Liver (tissue), 9 donors: Measurements from ENCODE around the gene RASL11B. TPM values are rescaled to one million over a fixed set of nuclear protein-coding genes. Genes with fewer than 3 reads are reported as not detected.

Source experiments
- DNase-seq: peaks from one replicate; pipeline ENCODE4 v3.0.0-alpha.2; 2017; ENCODE audit warnings: low spot score
- H3K27ac ChIP-seq, 2 donors: one replicate each; pipeline ENCODE4 v1.7.0; 2013; ENCODE audit warnings: inconsistent platforms in 2 of 2, low read length in 2 of 2, control low read depth in 1 of 2, low read depth in 1 of 2, mild to moderate bottlenecking in 1 of 2
- H3K27me3 ChIP-seq, 4 donors: one replicate each; pipeline versions ENCODE4 v1.6.1 to v1.7.0; 2013; ENCODE audit warnings: low read length in 3 of 4, inconsistent platforms in 1 of 4, mild to moderate bottlenecking in 1 of 4, moderate library complexity in 1 of 4; ENCODE audit not compliant: control insufficient read depth in 4 of 4, insufficient read depth in 4 of 4
- H3K36me3 ChIP-seq, 4 donors: one replicate each; pipeline versions ENCODE4 v1.6.1 to v1.7.0; 2013; ENCODE audit warnings: low read length in 3 of 4, mild to moderate bottlenecking in 3 of 4, low read depth in 1 of 4, moderate library complexity in 1 of 4; ENCODE audit not compliant: control insufficient read depth in 4 of 4, insufficient read depth in 3 of 4
- H3K4me1 ChIP-seq, 4 donors: one replicate each; pipeline versions ENCODE4 v1.6.1 to v1.7.0; 2013; ENCODE audit warnings: low read length in 3 of 4, mild to moderate bottlenecking in 3 of 4, moderate library complexity in 1 of 4; ENCODE audit not compliant: control insufficient read depth in 4 of 4, insufficient read depth in 4 of 4
- H3K4me3 ChIP-seq, 3 donors: one replicate each; pipeline versions ENCODE4 v1.6.1 to v1.7.0; 2013; ENCODE audit warnings: low read length in 3 of 3, control low read depth in 1 of 3, low read depth in 1 of 3, mild to moderate bottlenecking in 1 of 3
- H3K9ac ChIP-seq, 2 donors: one replicate each; pipeline ENCODE4 v1.7.0; 2013; ENCODE audit warnings: low read length in 2 of 2, mild to moderate bottlenecking in 2 of 2, moderate library complexity in 2 of 2, control low read depth in 1 of 2, low read depth in 1 of 2
- H3K9me3 ChIP-seq, 4 donors: one replicate each; pipeline versions ENCODE4 v1.6.1 to v1.7.0; 2013; ENCODE audit warnings: low read length in 3 of 4; ENCODE audit not compliant: control insufficient read depth in 4 of 4
- EGR1 ChIP-seq, 2 donors: IDR thresholded peaks; 2 replicates each; pipeline ENCODE4 v1.6.1; 2016 to 2018; ENCODE audit warnings: antibody characterized with exemption in 2 of 2, low read depth in 2 of 2
- FOXA1 ChIP-seq: IDR thresholded peaks from 2 replicates; pipeline ENCODE4 v1.6.1; 2016; ENCODE audit warnings: antibody characterized with exemption
- HNF4G ChIP-seq: IDR thresholded peaks from 2 replicates; pipeline ENCODE4 v1.6.1; 2016; ENCODE audit warnings: antibody characterized with exemption
- JUND ChIP-seq, 2 donors: IDR thresholded peaks; 2 replicates each; pipeline ENCODE4 v1.6.1; 2016; ENCODE audit warnings: antibody characterized with exemption in 2 of 2
- NR2F2 ChIP-seq: IDR thresholded peaks from 2 replicates; pipeline ENCODE4 v1.6.1; 2016; ENCODE audit warnings: antibody characterized with exemption
- RAD21 ChIP-seq, 2 donors: IDR thresholded peaks; 2 replicates each; pipeline ENCODE4 v1.6.1; 2016; ENCODE audit warnings: antibody characterized with exemption in 2 of 2, mild to moderate bottlenecking in 2 of 2
- RXRA ChIP-seq, 2 donors: IDR thresholded peaks; 2 replicates each; pipeline ENCODE4 v1.6.1; 2017 to 2018; ENCODE audit warnings: antibody characterized with exemption in 2 of 2, mild to moderate bottlenecking in 1 of 2
- SP1 ChIP-seq: IDR thresholded peaks from 2 replicates; pipeline ENCODE4 v1.6.1; 2018; ENCODE audit warnings: antibody characterized with exemption, mild to moderate bottlenecking
- YY1 ChIP-seq: IDR thresholded peaks from 2 replicates; pipeline ENCODE4 v1.6.1; 2016; ENCODE audit warnings: antibody characterized with exemption, mild to moderate bottlenecking
- WGBS: extraction: QIAGEN DNeasy Blood & Tissue Kit; methylation state at CpG from one replicate; pipeline ENCODE4 v1.1.7; 2013; 5-methylcytosine and 5-hydroxymethylcytosine counted together
- polyA plus RNA-seq, 2 donors: library from polyadenylated mRNA; stranded (reverse) in 1 of 2; unstranded in 1 of 2; fragments of 200-250 nt in 1 of 2; fragments of >200 nt in 1 of 2; fragmentation: Nextera tagmentation in 1 of 2; extraction: Ambion mirVana in 1 of 2; gene quantifications; one replicate each; pipeline versions ENCODE4 v1.2.1 to v1.2.3, GENCODE V29; 2013 to 2015
- total RNA-seq, 2 donors: library from RNA; depleted of rRNA; stranded (reverse); fragments of >200 nt; gene quantifications; one replicate each; pipeline ENCODE4 v1.2.3, GENCODE V29; 2014
- TF ChIP-seq, protein P1 (sequence below): fragments of 150-350 bp; IDR thresholded peaks from 2 replicates; pipeline ENCODE4 v1.5.1; 2017; ENCODE audit warnings: improper control_type of control experiment, low read depth, low read length; ENCODE audit not compliant: missing input control
- TF ChIP-seq, protein P2 (sequence below): IDR thresholded peaks from 2 replicates; pipeline ENCODE4 v1.6.1; 2016; ENCODE audit warnings: antibody characterized with exemption
- TF ChIP-seq, protein P3 (sequence below): IDR thresholded peaks from 2 replicates; pipeline ENCODE4 v1.6.1; 2016; ENCODE audit warnings: antibody characterized with exemption
- TF ChIP-seq, protein P4 (sequence below): IDR thresholded peaks from 2 replicates; pipeline ENCODE4 v1.6.1; 2016; ENCODE audit warnings: antibody characterized with exemption, mild to moderate bottlenecking
- TF ChIP-seq, protein P5 (sequence below): IDR thresholded peaks from 2 replicates; pipeline ENCODE4 v1.6.1; 2016; ENCODE audit warnings: antibody characterized with exemption
- donor health status: healthy.
- donor health status: healthy.
- donor health status: healthy.
- donor health status: healthy.
- donor health status: healthy.

The RASL11B gene
- total and polyA plus RNA-seq, 4 donors: 0.19 to 1.0 (median 0.61) TPM

DNA sequence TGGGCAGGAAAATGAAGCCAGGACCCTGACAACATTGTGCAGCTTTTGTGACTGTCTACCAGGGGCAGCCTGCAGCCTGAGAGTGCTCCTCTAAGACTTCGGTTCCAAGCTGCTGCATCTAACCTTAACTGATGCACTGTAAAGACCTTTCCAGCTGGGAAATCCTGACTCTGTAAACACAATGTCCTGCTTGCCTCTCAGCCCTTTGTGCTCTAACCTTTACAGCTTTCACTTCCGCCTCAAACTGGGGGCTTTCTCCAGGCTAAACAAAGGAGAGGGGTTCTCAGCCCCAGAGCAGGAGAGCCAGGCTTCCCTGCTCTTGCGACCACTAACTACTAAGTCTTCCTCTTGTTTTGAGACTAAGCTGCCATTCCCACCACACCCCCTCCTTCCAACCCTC is 19.3 kb upstream of the RASL11B start:
- no peaks in the 10 kb centered on the region for H3K9me3 ChIP-seq
- 71% methylated on average over 3 of the region's 3 CpGs for WGBS
- no peak for DNase-seq
- no peak overlapping the region for H3K4me3 ChIP-seq
- no peak overlapping the region for H3K27ac ChIP-seq
- TF ChIP-seq RXRA (IDR thresholded peaks at IDR 0.05) (no peak), YY1 (no peak), SP1 (no peak), JUND (IDR thresholded peaks at IDR 0.05) (no peak), EGR1 (IDR thresholded peaks at IDR 0.05; ENCODE audit: low read depth in 2 of 2) (no peak), RAD21 (IDR thresholded peaks at IDR 0.05) (no peak)
- TF ChIP-seq, protein P1, sequence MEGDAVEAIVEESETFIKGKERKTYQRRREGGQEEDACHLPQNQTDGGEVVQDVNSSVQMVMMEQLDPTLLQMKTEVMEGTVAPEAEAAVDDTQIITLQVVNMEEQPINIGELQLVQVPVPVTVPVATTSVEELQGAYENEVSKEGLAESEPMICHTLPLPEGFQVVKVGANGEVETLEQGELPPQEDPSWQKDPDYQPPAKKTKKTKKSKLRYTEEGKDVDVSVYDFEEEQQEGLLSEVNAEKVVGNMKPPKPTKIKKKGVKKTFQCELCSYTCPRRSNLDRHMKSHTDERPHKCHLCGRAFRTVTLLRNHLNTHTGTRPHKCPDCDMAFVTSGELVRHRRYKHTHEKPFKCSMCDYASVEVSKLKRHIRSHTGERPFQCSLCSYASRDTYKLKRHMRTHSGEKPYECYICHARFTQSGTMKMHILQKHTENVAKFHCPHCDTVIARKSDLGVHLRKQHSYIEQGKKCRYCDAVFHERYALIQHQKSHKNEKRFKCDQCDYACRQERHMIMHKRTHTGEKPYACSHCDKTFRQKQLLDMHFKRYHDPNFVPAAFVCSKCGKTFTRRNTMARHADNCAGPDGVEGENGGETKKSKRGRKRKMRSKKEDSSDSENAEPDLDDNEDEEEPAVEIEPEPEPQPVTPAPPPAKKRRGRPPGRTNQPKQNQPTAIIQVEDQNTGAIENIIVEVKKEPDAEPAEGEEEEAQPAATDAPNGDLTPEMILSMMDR: no peak
- TF ChIP-seq, protein P2, sequence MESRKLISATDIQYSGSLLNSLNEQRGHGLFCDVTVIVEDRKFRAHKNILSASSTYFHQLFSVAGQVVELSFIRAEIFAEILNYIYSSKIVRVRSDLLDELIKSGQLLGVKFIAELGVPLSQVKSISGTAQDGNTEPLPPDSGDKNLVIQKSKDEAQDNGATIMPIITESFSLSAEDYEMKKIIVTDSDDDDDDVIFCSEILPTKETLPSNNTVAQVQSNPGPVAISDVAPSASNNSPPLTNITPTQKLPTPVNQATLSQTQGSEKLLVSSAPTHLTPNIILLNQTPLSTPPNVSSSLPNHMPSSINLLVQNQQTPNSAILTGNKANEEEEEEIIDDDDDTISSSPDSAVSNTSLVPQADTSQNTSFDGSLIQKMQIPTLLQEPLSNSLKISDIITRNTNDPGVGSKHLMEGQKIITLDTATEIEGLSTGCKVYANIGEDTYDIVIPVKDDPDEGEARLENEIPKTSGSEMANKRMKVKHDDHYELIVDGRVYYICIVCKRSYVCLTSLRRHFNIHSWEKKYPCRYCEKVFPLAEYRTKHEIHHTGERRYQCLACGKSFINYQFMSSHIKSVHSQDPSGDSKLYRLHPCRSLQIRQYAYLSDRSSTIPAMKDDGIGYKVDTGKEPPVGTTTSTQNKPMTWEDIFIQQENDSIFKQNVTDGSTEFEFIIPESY: no peak
- TF ChIP-seq, protein P3, sequence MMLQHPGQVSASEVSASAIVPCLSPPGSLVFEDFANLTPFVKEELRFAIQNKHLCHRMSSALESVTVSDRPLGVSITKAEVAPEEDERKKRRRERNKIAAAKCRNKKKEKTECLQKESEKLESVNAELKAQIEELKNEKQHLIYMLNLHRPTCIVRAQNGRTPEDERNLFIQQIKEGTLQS: no peak
- TF ChIP-seq, protein P4, sequence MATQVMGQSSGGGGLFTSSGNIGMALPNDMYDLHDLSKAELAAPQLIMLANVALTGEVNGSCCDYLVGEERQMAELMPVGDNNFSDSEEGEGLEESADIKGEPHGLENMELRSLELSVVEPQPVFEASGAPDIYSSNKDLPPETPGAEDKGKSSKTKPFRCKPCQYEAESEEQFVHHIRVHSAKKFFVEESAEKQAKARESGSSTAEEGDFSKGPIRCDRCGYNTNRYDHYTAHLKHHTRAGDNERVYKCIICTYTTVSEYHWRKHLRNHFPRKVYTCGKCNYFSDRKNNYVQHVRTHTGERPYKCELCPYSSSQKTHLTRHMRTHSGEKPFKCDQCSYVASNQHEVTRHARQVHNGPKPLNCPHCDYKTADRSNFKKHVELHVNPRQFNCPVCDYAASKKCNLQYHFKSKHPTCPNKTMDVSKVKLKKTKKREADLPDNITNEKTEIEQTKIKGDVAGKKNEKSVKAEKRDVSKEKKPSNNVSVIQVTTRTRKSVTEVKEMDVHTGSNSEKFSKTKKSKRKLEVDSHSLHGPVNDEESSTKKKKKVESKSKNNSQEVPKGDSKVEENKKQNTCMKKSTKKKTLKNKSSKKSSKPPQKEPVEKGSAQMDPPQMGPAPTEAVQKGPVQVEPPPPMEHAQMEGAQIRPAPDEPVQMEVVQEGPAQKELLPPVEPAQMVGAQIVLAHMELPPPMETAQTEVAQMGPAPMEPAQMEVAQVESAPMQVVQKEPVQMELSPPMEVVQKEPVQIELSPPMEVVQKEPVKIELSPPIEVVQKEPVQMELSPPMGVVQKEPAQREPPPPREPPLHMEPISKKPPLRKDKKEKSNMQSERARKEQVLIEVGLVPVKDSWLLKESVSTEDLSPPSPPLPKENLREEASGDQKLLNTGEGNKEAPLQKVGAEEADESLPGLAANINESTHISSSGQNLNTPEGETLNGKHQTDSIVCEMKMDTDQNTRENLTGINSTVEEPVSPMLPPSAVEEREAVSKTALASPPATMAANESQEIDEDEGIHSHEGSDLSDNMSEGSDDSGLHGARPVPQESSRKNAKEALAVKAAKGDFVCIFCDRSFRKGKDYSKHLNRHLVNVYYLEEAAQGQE: no peak
- TF ChIP-seq, protein P5, sequence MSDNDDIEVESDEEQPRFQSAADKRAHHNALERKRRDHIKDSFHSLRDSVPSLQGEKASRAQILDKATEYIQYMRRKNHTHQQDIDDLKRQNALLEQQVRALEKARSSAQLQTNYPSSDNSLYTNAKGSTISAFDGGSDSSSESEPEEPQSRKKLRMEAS: no peak
- H3K36me3 ChIP-seq: no peaks in the 10 kb centered on the region
- H3K4me1 ChIP-seq: no peaks in the 10 kb centered on the region
- no peaks in the 10 kb centered on the region for H3K27me3 ChIP-seq
- no peak overlapping the region for H3K9ac ChIP-seq

DNA sequence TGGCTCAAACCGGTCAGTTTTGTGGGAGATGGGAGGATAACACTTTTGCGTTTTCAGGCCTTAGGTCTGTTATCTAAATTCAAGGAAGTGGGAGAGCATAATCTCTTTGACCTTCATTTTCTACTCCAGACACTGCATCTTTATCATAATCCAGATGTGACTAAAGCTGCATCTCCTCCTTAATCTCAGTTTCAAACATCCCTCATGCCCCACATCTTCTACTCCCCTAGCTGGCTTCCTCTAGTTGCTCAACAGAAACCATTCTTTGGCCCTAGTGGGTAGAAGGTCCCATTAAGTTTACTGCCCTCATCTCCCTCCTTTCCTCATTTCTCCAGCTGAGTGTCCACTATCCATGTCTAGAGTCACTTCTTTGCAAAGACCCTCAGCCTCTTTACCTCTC is 18.8 kb upstream of the RASL11B start:
- 86% methylated on average over 2 of the region's 2 CpGs for WGBS
- Histone ChIP-seq H3K36me3 (no peaks in the 10 kb centered on the region), H3K27me3 (no peaks in the 10 kb centered on the region), H3K27ac (no peak overlapping the region), H3K4me1 (no peaks in the 10 kb centered on the region), H3K9me3 (no peaks in the 10 kb centered on the region), H3K4me3 (no peak overlapping the region), H3K9ac (no peak overlapping the region)
- TF ChIP-seq FOXA1 (no peak), HNF4G (no peak), NR2F2 (no peak), JUND (IDR thresholded peaks at IDR 0.05) (no peak)
- DNase-seq: no peak
